HUDEP-2 (cell line): ENCODE data around the gene TXNDC17.
A peak's percentile ranks its signal among the peaks of the same experiment; 100 is the strongest.
"Not testable (repeated sequence)": the region's sequence is repeated elsewhere in the genome, so short reads cannot be mapped to it uniquely, and the experiment has no call there.

Experiments used
- DNase-seq, 76 experiments: peaks; one replicate each; lab custom pipeline; 2025; ENCODE audit not compliant: unreplicated experiment in 76 of 76; lab: John Stamatoyannopoulos, UW

TXNDC17 gene

DNA sequence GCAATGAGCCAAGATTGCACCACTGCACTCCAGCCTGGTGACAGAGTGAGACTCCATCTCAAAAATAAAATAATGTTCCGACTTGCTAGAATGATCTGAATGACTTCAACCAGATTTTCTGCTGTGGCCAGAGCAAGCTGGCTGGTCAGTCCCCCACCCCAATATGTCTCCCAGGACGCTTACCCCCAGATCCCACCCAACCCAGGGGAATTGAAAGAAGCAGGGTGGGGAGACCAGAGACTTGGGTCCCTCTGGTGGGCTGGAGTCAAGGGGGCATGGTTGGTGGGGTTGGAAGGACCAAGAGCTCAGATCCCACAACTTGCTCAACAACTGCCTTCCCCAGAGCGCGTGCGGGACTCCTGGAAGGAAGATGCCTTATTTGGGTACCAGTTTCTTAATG lies 17.6 kb downstream of the TXNDC17 start:
- not testable (repeated sequence) for DNase-seq

DNA sequence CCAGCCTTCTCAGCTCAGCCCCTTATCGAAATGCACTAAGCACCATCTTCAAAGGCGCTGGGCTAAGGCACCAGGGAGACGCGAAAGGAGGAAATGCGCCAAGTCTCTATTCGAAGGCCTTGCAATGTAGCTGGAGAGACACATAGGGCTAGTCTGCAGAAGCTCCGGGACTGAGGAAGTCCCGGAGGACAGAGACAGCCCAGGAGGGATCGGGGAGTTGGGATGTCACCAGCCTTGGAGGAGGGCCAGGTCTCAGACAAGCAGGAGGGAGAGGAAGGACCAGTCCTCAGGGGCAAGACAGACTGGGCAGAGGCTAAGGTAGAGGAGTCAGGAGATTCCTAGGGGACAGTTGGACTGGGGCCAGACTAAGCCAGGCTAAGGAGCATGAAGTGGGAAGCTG lies 19.2 kb downstream of the TXNDC17 start:
- DNase-seq, result no peak

DNA sequence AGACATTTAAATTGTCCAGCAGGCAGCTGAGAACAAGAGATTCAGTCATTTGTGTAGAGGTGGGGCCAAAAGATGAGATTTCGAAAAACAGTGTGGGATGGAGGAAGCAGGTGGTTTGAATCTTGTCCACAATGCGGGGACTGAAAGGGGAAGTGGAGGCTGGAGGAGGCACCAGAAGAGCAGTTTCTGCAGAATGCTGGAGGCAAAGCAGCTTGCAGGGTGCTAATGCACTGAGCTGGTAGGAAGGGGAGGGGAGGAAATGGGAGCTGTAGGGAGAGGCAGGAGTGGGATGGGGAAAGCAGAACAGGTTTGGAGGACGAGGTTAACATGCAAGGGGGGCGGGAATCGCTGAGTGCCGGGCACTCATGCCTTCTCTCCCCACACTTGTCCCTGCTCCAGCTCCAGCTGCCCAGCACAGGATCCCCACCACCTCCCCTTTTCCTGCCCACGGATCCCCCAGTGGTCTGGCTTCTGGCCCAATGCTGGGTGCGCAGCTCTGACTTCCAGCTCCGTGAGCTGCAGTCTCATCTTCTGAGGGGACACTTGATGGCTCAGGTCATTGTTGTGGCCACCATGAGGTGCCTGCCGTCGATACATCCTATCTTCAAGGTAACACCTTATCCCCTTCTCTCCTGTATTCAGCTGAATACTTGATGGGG lies 20.1 kb downstream of the TXNDC17 start:
- DNase-seq, result no peak

DNA sequence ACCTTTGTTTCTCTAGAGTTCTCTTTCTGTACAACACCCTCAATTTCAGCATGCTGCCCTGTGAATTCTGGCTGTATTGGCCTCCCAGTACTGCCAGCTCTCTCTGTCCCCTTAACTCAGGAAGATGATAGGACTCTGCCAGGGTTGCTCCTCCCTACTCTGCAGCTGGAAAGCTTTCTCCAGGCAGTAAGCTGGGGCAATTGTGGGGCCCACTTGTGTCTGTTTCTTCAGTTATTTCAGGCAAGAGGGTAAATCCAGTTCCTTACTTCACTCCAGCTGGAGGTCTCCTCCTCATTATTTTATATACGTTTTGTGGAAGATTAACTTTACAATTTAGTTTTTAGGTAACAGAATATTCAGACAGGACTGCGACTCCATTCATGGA lies 20.6 kb downstream of the TXNDC17 start:
- no peak for DNase-seq

DNA sequence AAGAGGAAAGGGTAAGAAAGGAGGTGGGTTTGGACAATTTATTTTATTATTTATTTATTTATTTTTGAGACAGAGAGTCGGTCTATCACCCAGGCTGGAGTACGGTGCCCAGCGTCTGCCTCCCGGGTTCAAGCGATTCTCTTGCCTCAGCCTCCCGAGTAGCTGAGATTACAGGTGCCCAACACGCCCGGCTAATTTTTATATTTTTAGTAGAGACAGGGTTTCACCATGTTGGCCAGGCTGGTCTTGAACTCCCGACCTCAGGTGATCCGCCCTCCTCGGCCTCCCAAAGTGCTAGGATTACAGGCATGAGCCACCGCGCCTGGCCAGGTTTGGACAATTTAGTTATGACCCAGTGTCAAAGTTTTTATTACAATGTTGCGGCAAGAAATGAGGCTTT lies 22.3 kb downstream of the TXNDC17 start:
- DNase-seq, result not testable (repeated sequence)

DNA sequence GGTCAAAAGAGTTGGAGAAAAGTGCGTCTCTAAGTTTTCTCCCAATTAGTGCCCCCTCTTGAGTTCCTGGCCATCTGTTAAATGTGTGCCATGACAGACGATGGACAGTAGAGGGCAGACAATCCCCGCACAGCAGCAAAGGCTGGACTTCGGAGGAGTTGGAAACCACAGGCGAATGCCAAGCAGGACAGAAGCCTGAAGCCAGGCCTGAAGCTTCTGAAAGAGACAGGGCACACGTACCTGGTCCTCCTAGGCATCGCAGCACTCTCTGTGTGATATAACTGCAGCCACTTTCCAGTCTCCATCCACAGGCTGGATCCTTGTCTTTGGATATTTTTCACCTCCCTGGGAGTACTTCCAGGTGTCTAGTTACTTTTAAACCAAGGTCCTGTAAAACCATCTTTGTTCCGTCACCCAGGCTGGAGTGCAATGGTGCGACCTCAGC lies 25.2 kb downstream of the TXNDC17 start:
- DNase-seq, result peak in 61 of 76 experiments; percentile 5 to 73 (median 39)

DNA sequence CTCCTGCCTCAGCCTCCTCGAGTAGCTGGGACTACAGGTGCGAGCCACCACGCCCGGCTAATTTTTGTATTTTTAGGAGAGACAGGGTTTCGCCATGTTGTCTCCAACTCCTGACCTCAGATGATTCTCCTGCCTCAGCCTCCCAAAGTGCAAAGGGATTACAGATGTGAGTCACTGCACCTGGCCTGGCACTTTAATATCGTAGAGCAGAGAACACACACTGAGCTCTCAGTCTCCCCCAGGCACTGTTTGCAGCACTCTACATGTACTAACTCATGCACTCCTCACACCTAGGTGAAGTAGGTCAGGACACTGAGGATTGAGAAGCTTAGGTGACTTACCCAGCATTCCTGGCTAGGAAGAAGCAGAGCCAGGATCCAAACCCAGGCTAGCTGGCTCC lies 25.7 kb downstream of the TXNDC17 start:
- no peak for DNase-seq

DNA sequence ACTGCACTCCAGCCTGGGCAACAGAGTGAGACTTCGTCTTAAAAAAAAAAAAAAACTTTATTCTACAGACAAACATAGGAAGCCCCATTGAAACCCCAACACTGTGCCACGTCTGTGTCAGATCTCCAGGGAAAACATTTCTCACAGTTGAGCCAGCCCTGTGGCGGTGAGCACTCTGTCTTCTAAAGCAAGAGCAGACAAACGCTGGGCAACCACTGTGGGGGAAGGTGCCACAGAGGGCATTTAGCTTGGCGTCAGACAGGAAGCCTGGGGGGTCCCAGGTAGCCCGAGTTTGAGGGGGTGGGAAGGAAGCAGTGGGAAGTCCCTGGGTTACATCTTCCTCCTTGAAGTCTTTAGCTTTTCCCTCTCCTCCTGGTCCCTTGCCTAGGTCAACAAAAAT lies 26.7 kb downstream of the TXNDC17 start:
- no peak for DNase-seq

DNA sequence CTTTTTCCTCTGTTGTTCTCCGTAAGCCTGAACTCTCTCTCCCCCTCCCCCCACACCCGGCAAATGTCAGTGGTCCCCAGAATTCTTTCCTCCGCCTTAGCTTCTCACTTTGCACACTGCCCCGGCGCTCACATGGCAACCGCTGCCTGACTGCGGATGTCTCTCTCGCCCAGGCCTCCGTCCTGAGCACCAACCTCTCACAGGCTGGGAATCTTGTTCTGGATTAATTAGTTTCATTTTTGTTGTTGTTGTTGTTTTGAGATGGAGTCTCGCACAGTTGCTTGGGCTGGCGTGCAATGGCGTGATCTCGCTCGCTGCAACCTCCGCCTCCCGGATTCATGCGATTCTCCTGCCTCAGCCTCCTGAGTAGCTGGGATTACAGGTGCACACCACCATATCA lies 27.4 kb downstream of the TXNDC17 start:
- no peak for DNase-seq

DNA sequence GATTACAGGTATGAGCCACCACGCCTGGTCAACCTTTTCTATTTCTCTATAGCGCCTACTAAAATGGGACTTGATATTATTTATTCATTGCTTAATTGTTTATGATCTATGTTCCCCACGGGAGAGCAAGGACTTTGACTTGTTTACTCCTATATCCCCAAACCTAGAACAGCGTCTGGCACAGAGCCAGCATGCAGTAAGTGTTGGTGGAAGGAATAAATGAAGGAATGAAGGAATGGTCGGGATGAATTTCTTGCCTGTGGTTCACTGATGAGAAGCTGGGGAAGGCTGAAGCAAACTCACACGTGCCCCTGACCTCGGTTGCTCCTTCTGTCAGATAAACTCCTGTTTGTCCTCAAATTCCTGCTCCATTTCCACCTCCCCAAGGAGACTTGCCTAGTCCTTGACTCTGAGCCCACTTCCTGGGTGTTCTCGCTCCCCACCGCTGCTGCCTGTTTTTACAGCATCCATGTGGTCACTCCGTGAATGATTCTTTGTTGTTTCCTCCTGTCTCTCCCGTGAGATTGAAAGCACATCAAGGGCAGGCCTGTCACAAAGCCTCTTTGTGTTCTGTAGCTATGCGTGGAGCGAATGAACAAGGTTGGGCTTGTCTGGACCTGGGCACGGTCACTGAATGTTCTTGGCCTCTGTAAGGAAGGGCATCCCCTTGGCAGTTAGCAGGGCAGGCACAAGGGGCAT lies 28.0 kb downstream of the TXNDC17 start:
- no peak for DNase-seq

DNA sequence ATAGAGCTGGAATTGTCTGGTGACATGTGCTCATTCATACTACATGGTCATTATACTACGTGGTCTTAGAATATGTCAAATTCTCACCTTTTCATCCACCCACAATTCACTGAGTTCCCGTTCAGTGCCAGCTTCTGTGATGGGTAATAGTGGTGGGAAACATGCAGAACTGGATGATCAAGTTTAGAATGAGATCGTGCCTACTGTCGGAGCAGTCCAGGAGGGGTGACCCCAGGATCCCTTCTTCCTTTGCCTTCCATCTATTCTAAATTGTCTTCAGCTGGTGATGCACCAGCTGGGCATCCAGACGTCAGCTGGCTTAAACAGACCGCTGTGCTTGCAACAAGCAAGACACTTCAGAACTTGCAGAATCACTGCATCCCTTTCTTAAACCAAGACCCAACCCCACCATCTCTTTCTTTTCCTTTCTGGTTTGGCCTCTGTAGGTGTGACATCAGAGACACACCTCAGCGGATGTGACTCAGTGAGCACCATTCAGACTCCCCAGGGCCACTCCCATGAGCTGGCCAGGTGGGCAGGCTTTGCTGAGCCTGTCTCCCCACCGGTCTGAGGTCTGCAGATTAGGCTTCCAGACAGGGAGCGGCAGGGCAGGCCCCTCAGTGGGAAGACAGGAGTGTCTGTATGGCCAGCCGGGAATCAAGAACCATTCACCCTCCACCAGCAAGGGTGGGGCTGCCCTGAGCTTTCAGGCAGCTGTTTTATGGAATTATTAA lies 28.8 kb downstream of the TXNDC17 start:
- DNase-seq, result no peak

DNA sequence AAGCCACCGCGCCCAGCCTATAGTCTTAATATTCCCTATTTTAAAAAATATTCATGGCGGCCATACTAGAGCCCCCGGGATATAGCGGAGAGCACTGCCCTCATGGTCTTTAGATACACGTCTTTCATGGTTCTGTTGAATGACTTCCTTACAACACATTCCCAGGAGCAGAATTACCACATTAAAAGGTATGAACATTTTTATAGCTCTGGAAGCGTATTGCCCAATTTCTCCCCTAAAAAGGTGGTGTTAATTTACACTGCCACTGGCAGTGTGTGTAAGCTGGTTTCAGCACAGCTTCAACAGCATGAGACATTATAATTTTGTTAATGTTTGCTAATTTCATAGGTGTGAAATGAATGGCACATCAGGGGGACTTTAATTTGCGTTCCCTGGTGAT lies 29.7 kb downstream of the TXNDC17 start:
- DNase-seq, result no peak

DNA sequence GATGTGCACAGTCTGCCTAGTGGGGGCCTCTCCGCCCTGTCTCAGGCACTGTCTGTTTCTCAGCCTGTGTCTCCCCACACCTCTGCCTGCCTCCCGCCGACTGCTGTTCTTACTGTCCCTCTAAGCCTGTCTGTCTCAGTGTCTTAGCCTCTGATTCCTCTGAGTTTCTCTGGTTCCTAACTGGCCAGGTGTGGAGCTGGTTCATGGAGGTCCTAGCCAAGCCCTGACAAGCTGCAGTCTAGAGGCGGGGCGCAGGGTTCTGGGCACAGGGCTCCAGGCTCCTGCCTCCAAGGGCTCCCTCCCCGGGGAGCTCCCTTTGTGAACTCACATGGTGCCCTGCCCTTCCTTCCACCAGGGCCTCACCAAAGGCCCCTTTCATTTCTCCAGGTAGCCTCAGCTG lies 30.1 kb downstream of the TXNDC17 start:
- no peak for DNase-seq

DNA sequence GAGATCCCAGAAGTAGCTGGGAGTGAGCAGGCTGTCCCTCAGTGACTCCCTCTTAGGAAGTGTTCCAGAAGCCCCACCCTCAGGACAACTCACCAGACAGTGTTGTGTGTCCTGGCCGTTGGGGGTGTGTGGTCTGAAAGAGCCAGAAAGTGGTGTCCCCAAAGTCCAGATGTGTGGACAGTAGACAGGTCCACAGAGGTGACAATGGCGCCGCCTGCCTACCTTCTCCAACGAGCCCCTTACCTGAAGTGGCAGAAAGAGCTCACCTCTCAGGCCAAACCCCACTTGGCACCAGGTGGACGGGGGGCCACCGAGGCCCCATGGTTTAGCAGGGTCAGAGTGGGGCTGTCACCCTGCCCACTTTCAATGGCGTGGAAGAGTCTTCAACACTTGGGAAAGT lies 30.6 kb downstream of the TXNDC17 start:
- no peak for DNase-seq

DNA sequence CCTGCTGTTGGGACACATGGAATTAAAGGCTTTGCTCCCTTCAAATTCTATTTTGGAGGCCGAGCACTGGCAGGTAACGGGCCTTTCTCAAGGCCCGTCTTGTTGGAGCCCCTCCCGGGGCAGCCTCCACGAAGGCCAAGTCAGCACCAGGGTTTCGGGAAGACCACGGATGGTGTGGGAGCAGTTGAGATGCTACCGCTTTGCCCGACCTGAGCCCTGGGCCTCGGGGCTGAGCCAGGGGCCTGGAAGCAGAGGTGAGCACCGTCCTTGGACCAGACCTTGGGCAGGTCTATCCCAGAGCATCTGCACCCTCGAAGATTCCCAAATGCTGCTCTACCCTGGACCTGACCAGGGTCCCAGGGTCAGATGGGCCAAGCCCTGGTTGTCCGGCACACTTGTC lies 33.7 kb downstream of the TXNDC17 start:
- DNase-seq, result no peak

DNA sequence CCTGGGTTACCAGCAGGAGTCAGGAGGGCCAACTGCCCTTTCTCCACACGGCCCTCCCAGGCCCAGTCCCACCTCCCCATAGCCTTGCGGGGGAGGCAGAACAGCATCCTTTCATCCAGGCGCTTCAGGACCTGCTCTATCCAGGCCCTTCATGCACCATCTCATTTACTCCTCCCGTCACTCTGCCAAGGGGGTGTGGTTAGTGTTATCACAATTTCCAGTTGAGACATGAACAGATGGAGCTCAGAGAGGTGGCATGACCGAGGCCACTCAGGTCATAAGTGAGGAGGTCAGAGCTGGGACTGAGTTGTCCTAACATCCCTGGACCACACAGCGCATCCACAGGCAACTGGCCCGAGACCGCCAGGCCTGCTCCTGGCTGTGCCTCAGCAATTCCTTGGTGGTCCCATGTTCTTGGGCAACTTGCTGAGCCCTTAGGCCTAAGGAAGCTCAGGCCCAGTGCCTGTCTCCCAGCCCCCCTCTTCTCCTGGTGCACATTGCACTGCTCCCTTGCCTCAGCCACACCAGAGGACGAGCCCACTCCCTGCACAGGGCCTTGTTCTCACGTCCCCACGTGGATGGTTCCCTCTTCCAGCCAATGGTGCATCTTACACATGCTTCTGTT lies 34.5 kb downstream of the TXNDC17 start:
- peak in 69 of 76 experiments; percentile 4 to 82 (median 56) for DNase-seq

DNA sequence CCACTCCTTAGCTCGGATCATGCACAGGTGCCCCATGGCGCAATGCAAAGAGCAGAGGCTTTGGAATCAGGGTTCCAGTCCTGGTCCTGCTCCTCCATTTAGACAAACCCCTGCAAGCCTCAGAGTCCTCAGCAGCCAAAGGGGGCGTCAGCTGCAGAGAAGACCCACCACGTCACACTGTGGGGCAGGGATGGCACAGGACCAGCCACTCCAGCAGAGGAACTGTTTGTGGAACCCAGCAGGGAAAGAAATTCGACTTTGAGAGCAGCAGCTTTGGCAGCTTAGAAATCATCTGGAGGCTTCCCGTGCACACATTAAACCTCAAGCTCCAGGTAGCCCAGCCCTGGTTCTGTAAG lies 35.9 kb downstream of the TXNDC17 start:
- no peak for DNase-seq

DNA sequence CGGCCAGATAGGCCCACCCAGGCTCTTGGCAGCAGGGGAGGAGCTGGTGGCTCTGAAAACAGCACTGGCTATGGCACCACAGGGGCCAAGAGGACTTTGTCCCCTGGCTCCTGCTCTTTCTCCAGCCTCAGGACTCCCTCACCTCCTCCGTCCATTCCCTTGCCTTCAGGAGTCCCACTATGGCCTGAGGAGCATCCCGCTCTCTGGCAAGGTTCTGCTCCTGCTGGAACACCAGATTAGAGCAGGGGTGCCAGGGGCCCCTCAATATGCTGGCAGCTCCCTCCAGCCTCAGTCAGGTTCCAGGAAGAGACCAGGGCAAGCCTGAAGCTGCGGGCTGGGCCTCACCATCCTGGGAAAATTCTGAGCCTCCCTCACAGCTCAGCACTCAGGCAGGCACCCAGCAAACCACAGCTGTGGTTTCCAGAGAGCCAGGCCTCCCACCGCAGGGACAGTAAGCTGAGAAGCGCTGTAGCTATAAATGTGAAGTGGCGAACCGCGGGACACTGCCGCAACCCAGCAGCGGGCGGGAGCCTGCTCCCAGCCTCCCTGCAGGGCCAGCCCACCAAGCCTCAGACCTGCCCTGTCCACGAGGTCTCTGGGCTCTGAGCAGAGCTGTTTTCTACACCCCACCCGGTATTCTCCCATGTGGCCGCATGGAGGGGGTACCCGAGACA lies 36.4 kb downstream of the TXNDC17 start:
- DNase-seq, result no peak

DNA sequence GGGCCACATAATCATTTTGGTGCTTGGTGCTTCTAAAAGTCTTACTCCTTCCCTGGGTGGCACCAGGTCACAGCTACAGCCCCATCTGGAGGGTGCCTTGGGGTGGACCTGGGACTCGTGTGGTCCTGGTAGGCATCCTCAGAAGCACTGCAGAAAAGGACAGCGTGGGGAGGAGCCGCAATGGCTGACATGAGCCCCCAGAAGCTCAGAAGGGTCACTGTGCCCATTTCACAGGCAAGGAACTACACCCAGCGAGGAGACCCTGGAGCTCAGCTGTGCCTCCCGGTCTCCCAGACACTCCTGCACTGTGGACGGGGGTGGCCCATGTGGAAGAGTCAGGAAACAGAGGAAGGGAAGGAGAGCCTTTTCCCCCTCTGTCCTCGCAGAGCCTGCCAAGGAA lies 37.1 kb downstream of the TXNDC17 start:
- DNase-seq, result no peak

DNA sequence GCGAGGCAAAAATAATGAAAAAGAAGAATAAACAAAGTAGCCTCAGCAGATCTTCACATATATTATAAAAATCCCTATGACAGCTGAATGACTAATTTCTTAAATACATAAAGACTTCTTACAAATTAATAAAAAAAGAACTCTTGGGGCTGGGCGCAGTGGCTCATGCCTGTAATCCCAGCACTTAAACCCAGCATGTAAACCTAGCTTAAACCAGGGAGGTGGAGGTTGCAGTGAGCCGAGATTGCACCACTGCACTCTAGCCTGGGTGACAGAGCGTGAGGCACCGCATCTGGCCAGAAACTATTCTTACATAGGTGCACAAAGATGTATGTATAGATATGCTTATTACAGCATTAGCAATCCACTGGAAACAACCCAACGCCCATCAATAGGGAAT lies 38.4 kb downstream of the TXNDC17 start:
- DNase-seq, result no peak

DNA sequence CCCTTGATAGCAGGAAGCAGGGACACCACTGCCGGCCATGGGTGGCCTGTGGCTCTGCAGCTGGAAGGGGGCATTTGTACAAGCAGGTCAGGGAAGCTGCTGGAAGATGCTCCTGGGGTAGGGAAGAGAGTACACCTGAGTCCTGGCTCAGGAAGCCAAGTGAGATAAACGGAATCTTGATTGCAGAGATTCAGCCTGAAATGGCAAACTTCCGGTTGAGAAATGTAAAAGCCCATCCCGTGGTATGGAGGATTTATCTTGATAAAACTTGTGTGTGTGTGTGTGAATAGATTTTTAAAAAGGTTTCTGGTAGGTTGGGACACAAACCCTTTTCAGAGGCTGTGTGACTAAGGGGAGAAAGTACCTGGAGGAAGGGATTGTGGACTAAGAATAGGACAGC lies 40.3 kb downstream of the TXNDC17 start:
- DNase-seq, result no peak
